Lower leg skin (tissue), 4 donors: ENCODE measurements around the gene RASSF3. TPM values are rescaled to one million over a fixed set of nuclear protein-coding genes. Genes with fewer than 3 reads are reported as not detected.
A peak's percentile ranks its signal among the peaks of the same experiment; 100 is the strongest.

Experiments used
- DNase-seq, 2 donors: peaks; one replicate each; pipeline ENCODE4 v3.0.0-alpha.2; 2019; ENCODE audit warnings: low spot score in 2 of 2
- H3K4me3 ChIP-seq: fragments of 200-600 bp; sonication (generic); 2 replicates; pipeline ENCODE4 v1.5.1; 2017; ENCODE audit warnings: mild to moderate bottlenecking, low read depth; ENCODE audit not compliant: poor library complexity, severe bottlenecking
- POLR2A ChIP-seq, 2 donors: fragments of 450-650 bp; IDR thresholded peaks; one replicate each; pipeline ENCODE4 v1.6.1; 2016 to 2017; ENCODE audit warnings: antibody characterized with exemption in 2 of 2, mild to moderate bottlenecking in 1 of 2, moderate library complexity in 1 of 2
- WGBS, 2 donors: methylation state at CpG; one replicate each; pipeline ENCODE4 v1.1.5; 2018; 5-methylcytosine and 5-hydroxymethylcytosine counted together
- intact Hi-C: fragments of 100-400 bp; cut with DNase I; formaldehyde crosslinking; loops from one replicate; pipeline ENCODE4 v1.15.0; 2023; ENCODE audit warnings: low total_unique reads
- total RNA-seq, 4 donors: library from RNA; depleted of rRNA; stranded (reverse); fragments of >200 nt; gene quantifications; one replicate each; pipeline ENCODE4 v1.1.0, GENCODE V29; 2016
- TF ChIP-seq, protein P1 (sequence below), 3 donors: fragments of 450-650 bp; IDR thresholded peaks; one replicate each; pipeline ENCODE4 v1.5.1; 2016; ENCODE audit warnings: antibody characterized with exemption in 3 of 3, mild to moderate bottlenecking in 3 of 3, moderate library complexity in 2 of 3

The RASSF3 gene
- total RNA-seq, 4 donors from 2014 or later = 5.2 to 13.5 (median 7.8) TPM

DNA sequence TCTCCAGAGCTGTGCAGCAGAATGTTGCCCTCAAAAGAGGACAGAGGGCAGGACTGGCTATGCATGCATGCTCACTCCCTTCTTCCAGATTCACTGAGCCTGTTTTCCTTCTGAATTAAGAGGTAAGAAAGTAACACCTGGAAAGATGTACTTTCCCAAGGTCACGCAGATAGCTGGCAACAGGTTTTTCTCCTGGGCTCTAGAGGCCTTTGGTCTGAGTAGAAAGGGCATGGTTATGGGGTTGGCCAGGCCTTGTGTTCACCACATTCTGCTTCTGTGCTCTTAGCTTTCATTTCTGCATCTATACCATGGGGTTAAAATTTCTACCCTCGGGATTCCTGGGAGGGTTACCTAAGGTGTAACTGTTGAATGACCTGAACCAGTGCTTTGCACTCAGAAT lies 57.5 kb downstream of the RASSF3 start:
- TF ChIP-seq POLR2A (IDR thresholded peaks at IDR 0.05) = no peak
- TF ChIP-seq, protein P1, sequence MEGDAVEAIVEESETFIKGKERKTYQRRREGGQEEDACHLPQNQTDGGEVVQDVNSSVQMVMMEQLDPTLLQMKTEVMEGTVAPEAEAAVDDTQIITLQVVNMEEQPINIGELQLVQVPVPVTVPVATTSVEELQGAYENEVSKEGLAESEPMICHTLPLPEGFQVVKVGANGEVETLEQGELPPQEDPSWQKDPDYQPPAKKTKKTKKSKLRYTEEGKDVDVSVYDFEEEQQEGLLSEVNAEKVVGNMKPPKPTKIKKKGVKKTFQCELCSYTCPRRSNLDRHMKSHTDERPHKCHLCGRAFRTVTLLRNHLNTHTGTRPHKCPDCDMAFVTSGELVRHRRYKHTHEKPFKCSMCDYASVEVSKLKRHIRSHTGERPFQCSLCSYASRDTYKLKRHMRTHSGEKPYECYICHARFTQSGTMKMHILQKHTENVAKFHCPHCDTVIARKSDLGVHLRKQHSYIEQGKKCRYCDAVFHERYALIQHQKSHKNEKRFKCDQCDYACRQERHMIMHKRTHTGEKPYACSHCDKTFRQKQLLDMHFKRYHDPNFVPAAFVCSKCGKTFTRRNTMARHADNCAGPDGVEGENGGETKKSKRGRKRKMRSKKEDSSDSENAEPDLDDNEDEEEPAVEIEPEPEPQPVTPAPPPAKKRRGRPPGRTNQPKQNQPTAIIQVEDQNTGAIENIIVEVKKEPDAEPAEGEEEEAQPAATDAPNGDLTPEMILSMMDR (IDR thresholded peaks at IDR 0.05) = no peak
- WGBS, 2 donors = 89 to 92% methylated on average over 2 of the region's 2 CpGs
- no peak overlapping the region for H3K4me3 ChIP-seq
- no peak for DNase-seq
- intact Hi-C loops = loop anchor here (10.0 kb wide), 1 partner anchor 53 kb away; the partner anchor contains the start of gene RASSF3

DNA sequence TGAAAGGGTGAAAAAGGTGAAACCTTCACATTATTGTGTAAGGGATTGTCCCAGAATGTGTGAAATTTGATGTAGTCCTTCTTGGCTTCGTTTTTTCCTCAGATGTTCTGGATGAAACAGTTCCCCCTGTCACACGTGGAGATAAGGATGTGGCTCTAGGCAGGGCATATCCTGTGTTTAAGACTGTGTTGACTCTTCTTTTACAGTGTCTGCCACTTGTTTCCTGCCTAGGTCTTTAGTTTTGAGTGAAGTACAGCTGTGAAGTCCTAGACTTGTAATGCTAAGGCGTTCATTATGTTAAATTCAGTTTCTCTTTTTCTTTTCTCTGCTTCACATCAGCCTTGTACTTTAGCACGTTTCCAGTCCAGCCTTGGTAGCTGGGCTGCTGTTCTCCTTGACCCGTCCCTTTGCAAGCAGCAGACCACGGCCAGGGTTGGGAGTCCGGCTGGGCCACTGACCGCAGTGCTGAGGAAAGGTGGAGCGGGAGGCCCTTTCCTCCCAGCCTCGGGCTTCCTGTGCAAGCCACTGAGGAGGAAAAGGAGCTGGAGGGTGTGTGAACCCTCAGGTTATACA lies 59.1 kb downstream of the RASSF3 start:
- peak in 1 of 2 donors; percentile 83 for DNase-seq
- WGBS, 2 donors = 46 to 51% methylated on average over 10 of the region's 10 CpGs
- no peak overlapping the region for H3K4me3 ChIP-seq
- TF ChIP-seq, protein P1 (IDR thresholded peaks at IDR 0.05) = no peak
- TF ChIP-seq POLR2A (IDR thresholded peaks at IDR 0.05) = no peak
- intact Hi-C loops = loop anchor here (10.0 kb wide), 1 partner anchor 55 kb away; the partner anchor contains the start of gene RASSF3

DNA sequence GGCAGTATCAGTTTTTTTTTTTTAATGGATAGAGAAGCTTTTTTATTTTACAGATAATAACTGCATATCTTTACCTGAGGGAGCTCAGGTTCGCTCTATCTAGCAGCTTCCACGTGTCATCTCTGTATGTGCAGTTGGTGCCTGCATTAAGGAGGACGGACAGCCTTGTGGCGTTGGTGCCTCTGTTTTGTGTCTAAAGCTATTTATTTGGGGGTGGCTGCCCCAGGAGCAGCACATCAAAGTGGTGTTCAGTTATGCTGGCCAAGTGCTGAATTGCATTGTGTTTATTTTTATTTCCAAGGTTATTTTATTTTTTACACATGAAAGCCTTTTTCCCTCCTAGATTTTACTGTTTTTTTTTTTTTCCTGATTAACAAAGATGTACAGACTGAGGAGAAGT lies 59.7 kb downstream of the RASSF3 start:
- intact Hi-C loops = no loop called here
- TF ChIP-seq, protein P1 (IDR thresholded peaks at IDR 0.05) = no peak
- TF ChIP-seq POLR2A (IDR thresholded peaks at IDR 0.05) = no peak
- WGBS, 2 donors = 57 to 74% methylated on average over 4 of the region's 4 CpGs
- H3K4me3 ChIP-seq = no peak overlapping the region
- DNase-seq = no peak

DNA sequence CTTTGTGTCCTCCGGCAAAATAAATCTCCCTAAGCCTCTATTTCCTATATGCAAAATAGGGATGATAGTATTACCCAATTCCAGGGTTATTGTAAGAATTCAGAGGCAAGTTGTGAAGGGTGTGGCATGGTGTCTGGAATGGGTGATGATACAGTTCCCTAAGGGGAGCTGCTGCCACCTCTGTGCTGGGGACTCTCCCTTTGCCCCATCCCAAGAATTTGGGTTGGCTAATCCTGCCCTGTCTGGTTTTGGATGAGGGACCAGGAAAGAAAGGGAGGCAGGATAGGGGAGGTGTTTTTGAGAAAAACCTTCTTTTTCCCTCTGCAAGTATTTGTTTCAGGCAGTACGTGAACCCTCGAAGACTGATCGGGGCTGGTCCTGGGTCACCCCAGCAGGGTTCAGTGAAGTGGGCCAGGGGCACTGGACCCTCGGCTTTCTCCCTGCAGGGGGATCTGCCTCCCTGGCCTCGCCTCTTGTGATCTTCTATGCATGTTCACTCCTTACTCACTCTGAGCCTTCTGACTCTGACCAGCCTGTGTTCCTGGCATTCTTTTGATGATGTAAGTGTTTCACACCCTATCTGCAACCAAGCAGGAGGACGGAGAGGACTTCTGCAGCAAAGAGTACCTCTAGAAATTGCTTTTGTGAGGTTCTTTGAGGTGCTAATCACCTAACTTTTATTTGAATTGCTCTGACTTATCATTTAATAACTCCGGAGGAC lies 60.8 kb downstream of the RASSF3 start:
- DNase-seq = no peak
- intact Hi-C loops = no loop called here
- 68 to 70% methylated on average over 8 of the region's 8 CpGs for WGBS, 2 donors
- no peak overlapping the region for H3K4me3 ChIP-seq
- TF ChIP-seq POLR2A (IDR thresholded peaks at IDR 0.05) = no peak
- TF ChIP-seq, protein P1 (IDR thresholded peaks at IDR 0.05) = no peak

DNA sequence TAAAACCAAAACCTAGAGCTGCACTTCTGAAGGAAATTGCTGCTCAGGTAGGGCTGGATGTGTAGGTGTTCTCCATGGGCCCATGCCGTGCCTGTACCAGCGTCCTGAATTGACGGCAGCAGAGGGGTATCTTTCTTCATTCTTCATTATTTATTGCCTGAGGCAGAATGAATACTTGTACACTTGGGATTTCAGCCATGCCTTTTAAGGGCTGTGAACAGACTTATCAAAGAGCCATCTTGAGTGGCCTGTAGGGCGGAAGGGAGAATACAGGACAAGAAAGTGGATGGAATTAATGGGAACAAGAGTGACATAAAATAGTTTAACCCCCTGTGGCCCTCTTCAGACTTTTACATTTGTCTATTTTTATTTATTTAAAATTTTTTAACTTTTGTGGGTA lies 61.4 kb downstream of the RASSF3 start:
- DNase-seq = no peak
- intact Hi-C loops = no loop called here
- 65 to 69% methylated on average over 4 of the region's 4 CpGs for WGBS, 2 donors
- TF ChIP-seq, protein P1 (IDR thresholded peaks at IDR 0.05) = no peak
- no peak for TF ChIP-seq POLR2A (IDR thresholded peaks at IDR 0.05)
- no peak overlapping the region for H3K4me3 ChIP-seq
